ENCODE measurements around the gene MAP7D1.

GRCh38 chr1:36135796-36136195, 20.2 kb upstream of the MAP7D1 start:
- TF ChIP-seq SUZ12 (IDR thresholded peaks at IDR 0.05; ENCODE audit: extremely low read depth, insufficient read depth, insufficient read length), result no peak
- TF ChIP-seq ZNF274 (IDR thresholded peaks at IDR 0.05; ENCODE audit: low read depth, low read length), result no peak
- no peak for TF ChIP-seq YY1 (IDR thresholded peaks at IDR 0.05; ENCODE audit: insufficient read depth, insufficient read length)
